Measurements from ENCODE around the gene PC.
A peak's percentile ranks its signal among the peaks of the same experiment; 100 is the strongest.

PC gene

GRCh38 chr11:66951135-66951534 lies 7.0 kb downstream of the PC start:
- TF ChIP-seq ZNF8 (CRISPR knock-in tag; IDR thresholded peaks at IDR 0.05) (no peak), TOX (CRISPR knock-in tag; IDR thresholded peaks at IDR 0.05; ENCODE audit: borderline replicate concordance) (no peak), ARNTL (CRISPR knock-in tag; IDR thresholded peaks at IDR 0.05; ENCODE audit: borderline replicate concordance, low read depth) (no peak), GLIS3 (CRISPR knock-in tag; IDR thresholded peaks at IDR 0.05) (no peak), ZC3H10 (CRISPR knock-in tag; IDR thresholded peaks at IDR 0.05) (no peak), PPARA (CRISPR knock-in tag; IDR thresholded peaks at IDR 0.05; ENCODE audit: borderline replicate concordance) (no peak), CSDC2 (CRISPR knock-in tag; IDR thresholded peaks at IDR 0.05) (no peak), BACH2 (CRISPR knock-in tag; IDR thresholded peaks at IDR 0.05; ENCODE audit: borderline replicate concordance) (no peak), ZNF565 (CRISPR knock-in tag; conservative IDR thresholded peaks at IDR 0.05; ENCODE audit: low read depth) (no peak), ZNF70 (CRISPR knock-in tag; IDR thresholded peaks at IDR 0.05) (no peak), ZFP3 (CRISPR knock-in tag; IDR thresholded peaks at IDR 0.05) (no peak), ESRRG (CRISPR knock-in tag; IDR thresholded peaks at IDR 0.05) (no peak), ISL1 (CRISPR knock-in tag; IDR thresholded peaks at IDR 0.05) (no peak), SNAI2 (CRISPR knock-in tag; IDR thresholded peaks at IDR 0.05) (no peak), PATZ1 (CRISPR knock-in tag; IDR thresholded peaks at IDR 0.05; ENCODE audit: borderline replicate concordance) (no peak), POU6F1 (CRISPR knock-in tag; IDR thresholded peaks at IDR 0.05; ENCODE audit: borderline replicate concordance, low read depth) (no peak)
- ATAC-seq: no peak

DNA sequence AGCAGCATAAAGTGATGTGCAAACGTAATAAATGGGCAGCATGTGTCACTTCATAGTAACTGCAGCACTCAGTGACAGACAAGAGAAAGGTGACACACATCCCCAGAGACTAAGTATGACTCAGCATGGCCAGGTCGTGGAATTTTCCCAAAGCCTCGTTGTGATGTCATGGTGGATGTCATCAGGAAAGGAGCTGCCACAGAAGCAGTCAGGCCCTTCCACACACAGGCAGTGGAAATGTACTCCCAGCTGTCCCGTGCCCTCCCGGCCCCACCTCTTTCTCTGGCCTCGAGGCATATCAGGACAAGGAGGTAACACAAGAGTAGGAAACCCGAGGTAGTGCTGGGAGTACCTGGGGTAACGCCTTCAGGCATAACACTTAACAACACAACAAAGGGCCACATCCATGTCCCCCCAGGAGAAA lies 8.1 kb downstream of the PC start:
- peak; percentile 55 for ATAC-seq
- TF ChIP-seq OSR1 (CRISPR knock-in tag; IDR thresholded peaks at IDR 0.05) (no peak), TOX (CRISPR knock-in tag; IDR thresholded peaks at IDR 0.05; ENCODE audit: borderline replicate concordance) (no peak), ZFP30 (CRISPR knock-in tag; IDR thresholded peaks at IDR 0.05) (no peak), BACH2 (CRISPR knock-in tag; IDR thresholded peaks at IDR 0.05; ENCODE audit: borderline replicate concordance) (no peak), CSRNP3 (CRISPR knock-in tag; IDR thresholded peaks at IDR 0.05) (no peak), SNAI2 (CRISPR knock-in tag; IDR thresholded peaks at IDR 0.05) (no peak), ZC3H10 (CRISPR knock-in tag; IDR thresholded peaks at IDR 0.05) (no peak), ISL1 (CRISPR knock-in tag; IDR thresholded peaks at IDR 0.05) (no peak), ESRRG (CRISPR knock-in tag; IDR thresholded peaks at IDR 0.05) (no peak), PPARA (CRISPR knock-in tag; IDR thresholded peaks at IDR 0.05; ENCODE audit: borderline replicate concordance) (no peak), CSDC2 (CRISPR knock-in tag; IDR thresholded peaks at IDR 0.05) (no peak), GLIS3 (CRISPR knock-in tag; IDR thresholded peaks at IDR 0.05) (no peak), ZNF8 (CRISPR knock-in tag; IDR thresholded peaks at IDR 0.05) (no peak), POU6F1 (CRISPR knock-in tag; IDR thresholded peaks at IDR 0.05; ENCODE audit: borderline replicate concordance, low read depth) (no peak)

DNA sequence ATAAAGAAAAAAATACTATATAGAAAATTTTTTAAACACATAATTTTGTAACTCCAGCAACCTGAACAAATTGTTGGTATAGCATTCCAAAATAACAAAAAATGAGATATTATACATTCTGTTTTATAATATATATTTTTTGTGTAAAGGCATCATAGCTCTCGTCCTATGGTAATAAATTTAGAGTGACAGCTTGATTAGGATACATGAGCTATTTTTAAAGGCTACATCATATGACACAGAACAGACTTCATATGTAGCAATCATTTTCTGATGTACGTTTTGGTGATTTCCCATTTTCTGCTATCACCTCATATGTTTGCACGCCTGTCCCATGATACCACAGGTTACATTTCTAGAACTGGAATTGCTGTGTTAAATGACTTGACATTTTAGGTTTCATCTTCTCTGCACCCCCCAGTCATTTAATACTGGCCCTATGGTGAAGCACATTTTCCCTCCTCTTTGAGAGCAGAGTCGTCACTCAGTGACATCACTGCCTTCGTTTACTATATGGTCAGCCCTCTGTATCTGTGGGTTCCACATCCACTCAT lies 19.5 kb downstream of the PC start:
- no peak for ATAC-seq
- TF ChIP-seq ZNF8 (CRISPR knock-in tag; IDR thresholded peaks at IDR 0.05) (no peak), ZFP3 (CRISPR knock-in tag; IDR thresholded peaks at IDR 0.05) (no peak), ARNTL (CRISPR knock-in tag; IDR thresholded peaks at IDR 0.05; ENCODE audit: borderline replicate concordance, low read depth) (no peak)

- ATAC-seq: no peak
- TF ChIP-seq ZNF8 (CRISPR knock-in tag; IDR thresholded peaks at IDR 0.05): no peak
- no peak for TF ChIP-seq ZNF70 (CRISPR knock-in tag; IDR thresholded peaks at IDR 0.05)
- TF ChIP-seq RARB (CRISPR knock-in tag; IDR thresholded peaks at IDR 0.05): no peak
- no peak for TF ChIP-seq ESRRG (CRISPR knock-in tag; IDR thresholded peaks at IDR 0.05)
- TF ChIP-seq BACH2 (CRISPR knock-in tag; IDR thresholded peaks at IDR 0.05; ENCODE audit: borderline replicate concordance): no peak
- no peak for TF ChIP-seq PPARA (CRISPR knock-in tag; IDR thresholded peaks at IDR 0.05; ENCODE audit: borderline replicate concordance)
Observed at GRCh38 chr11:66937193-66937733, 20.9 kb downstream of the PC start.
